ENCODE data around the gene CLSTN2.

CLSTN2 gene

GRCh38 chr3:140007081-140007480 is 72.1 kb downstream of the CLSTN2 start:
- DNase-seq (ENCODE audit: low spot score) = no peak

GRCh38 chr3:140007911-140008869 is 73.2 kb downstream of the CLSTN2 start:
- DNase-seq (ENCODE audit: low spot score) = no peak

GRCh38 chr3:140010391-140010790 is 75.4 kb downstream of the CLSTN2 start:
- DNase-seq (ENCODE audit: low spot score) = no peak

GRCh38 chr3:140011086-140011485 is 76.1 kb downstream of the CLSTN2 start:
- DNase-seq (ENCODE audit: low spot score) = no peak

- DNase-seq (ENCODE audit: low spot score) = no peak
Measured at GRCh38 chr3:140011611-140012277, 76.8 kb downstream of the CLSTN2 start.

GRCh38 chr3:140013220-140013619 is 78.2 kb downstream of the CLSTN2 start:
- no peak for DNase-seq (ENCODE audit: low spot score)

GRCh38 chr3:140014831-140015495 is 80.0 kb downstream of the CLSTN2 start:
- DNase-seq (ENCODE audit: low spot score) = no peak

GRCh38 chr3:140015741-140016140 is 80.8 kb downstream of the CLSTN2 start:
- no peak for DNase-seq (ENCODE audit: low spot score)

- DNase-seq (ENCODE audit: low spot score) = no peak
Measured at GRCh38 chr3:140018556-140018955, 83.6 kb downstream of the CLSTN2 start.

- DNase-seq (ENCODE audit: low spot score) = no peak
Measured at GRCh38 chr3:140019946-140020345, 85.0 kb downstream of the CLSTN2 start.

- no peak for DNase-seq (ENCODE audit: low spot score)
Measured at GRCh38 chr3:140020541-140020940, 85.6 kb downstream of the CLSTN2 start.

- no peak for DNase-seq (ENCODE audit: low spot score)
Measured at GRCh38 chr3:140021269-140021668, 86.3 kb downstream of the CLSTN2 start.

- peak; percentile 74 for DNase-seq (ENCODE audit: low spot score)
Measured at GRCh38 chr3:140022066-140022770, 87.2 kb downstream of the CLSTN2 start.

- DNase-seq (ENCODE audit: low spot score) = peak; percentile 81
Measured at GRCh38 chr3:140023616-140024530, 88.9 kb downstream of the CLSTN2 start.

GRCh38 chr3:140031170-140031569 is 96.2 kb downstream of the CLSTN2 start:
- no peak for DNase-seq (ENCODE audit: low spot score)

GRCh38 chr3:140034058-140034457 is 99.1 kb downstream of the CLSTN2 start:
- DNase-seq (ENCODE audit: low spot score) = no peak

GRCh38 chr3:140035871-140036270 is 100.9 kb downstream of the CLSTN2 start:
- no peak for DNase-seq (ENCODE audit: low spot score)

- no peak for DNase-seq (ENCODE audit: low spot score)
Measured at GRCh38 chr3:140050396-140050795, 115.4 kb downstream of the CLSTN2 start.

- peak; percentile 37 for DNase-seq (ENCODE audit: low spot score)
Measured at GRCh38 chr3:140051019-140051957, 116.3 kb downstream of the CLSTN2 start.

Data from cerebellar cortex (tissue), 1 donor.